Endothelial cell of umbilical vein (primary cell): ENCODE results near the gene ALB. TPM values are rescaled to one million over a fixed set of nuclear protein-coding genes. Genes with fewer than 3 reads are reported as not detected.

Source experiments
- BruUV-seq: library from RNA; stranded (reverse); fragments of 400-500 nt; replicated peaks from 2 replicates; lab custom pipeline; 2021; lab: Mats Ljungman, UMichigan
- CTCF ChIA-PET: fragments of 300-600, 350-600 bp; sonication (Branson Sonifier 250); formaldehyde crosslinking; loops from one replicate; lab custom pipeline; 2021; ENCODE audit warnings: antibody characterized with exemption, inconsistent platforms; lab: Charles Lee
- POLR2A ChIA-PET: fragments of 300-600, 350-600 bp; sonication (Branson Sonifier 250); formaldehyde crosslinking; loops from one replicate; lab custom pipeline; 2021; ENCODE audit warnings: antibody characterized with exemption, inconsistent platforms; lab: Charles Lee
- DNase-seq: peaks from one replicate; pipeline ENCODE4 v3.0.0-alpha.2; 2011; ENCODE audit warnings: low read depth, low spot score
- FAIRE-seq: peaks from 2 replicates; lab custom pipeline; 2011; peaks lifted over from hg19 to GRCh38; lab: Jason Lieb, UNC
- H2AFZ ChIP-seq: 2 replicates; pipeline ENCODE4 v1.6.0; 2012; ENCODE audit warnings: low read depth, low read length, control low read depth, inconsistent platforms
- H3K27ac ChIP-seq: 2 replicates; pipeline ENCODE4 v1.5.1; 2011; ENCODE audit warnings: low read depth, mild to moderate bottlenecking, control low read depth, low read length, moderate library complexity; ENCODE audit not compliant: insufficient read depth
- H3K27me3 ChIP-seq, 2 experiments: 2 replicates each; pipeline versions ENCODE4 v1.6.0 to v1.6.1; 2011; ENCODE audit warnings: low read length in 2 of 2, mixed read lengths in 1 of 2; ENCODE audit not compliant: control insufficient read depth in 2 of 2, insufficient read depth in 2 of 2
- H3K36me3 ChIP-seq, 2 experiments: 2 replicates in 1 of 2; 3 replicates in 1 of 2; pipeline ENCODE4 v1.5.1; 2011; ENCODE audit warnings: low read length in 2 of 2, mild to moderate bottlenecking in 1 of 2, moderate library complexity in 1 of 2; ENCODE audit not compliant: control insufficient read depth in 2 of 2, insufficient read depth in 2 of 2; ENCODE audit errors: extremely low read depth in 1 of 2
- H3K4me1 ChIP-seq: 3 replicates; pipeline ENCODE4 v1.5.1; 2011; ENCODE audit warnings: mild to moderate bottlenecking, low read length; ENCODE audit not compliant: control insufficient read depth, insufficient read depth; ENCODE audit errors: extremely low read depth
- H3K4me2 ChIP-seq: 2 replicates; pipeline ENCODE4 v1.6.1; 2011; ENCODE audit warnings: low read length, control low read depth, mixed read lengths; ENCODE audit not compliant: insufficient read depth
- H3K4me3 ChIP-seq, 3 experiments: fragments of 200-600 bp in 1 of 3; sonication (generic), shearing (Covaris generic) in 1 of 3; replicated peaks in 1 of 3; 2 replicates each; pipeline ENCODE4 v1.5.1; 2011 to 2016; ENCODE audit warnings: control low read depth in 3 of 3, low read length in 3 of 3, mild to moderate bottlenecking in 2 of 3, inconsistent platforms in 1 of 3, low read depth in 1 of 3, moderate library complexity in 1 of 3; ENCODE audit not compliant: insufficient read depth in 1 of 3
- H3K79me2 ChIP-seq: 2 replicates; pipeline ENCODE4 v1.6.0; 2012; ENCODE audit warnings: low read length, inconsistent platforms; ENCODE audit not compliant: control insufficient read depth, insufficient read depth
- H3K9ac ChIP-seq: replicated peaks from 2 replicates; pipeline ENCODE3; 2011; ENCODE audit warnings: low read length, control low read depth; ENCODE audit not compliant: insufficient read depth; ENCODE audit errors: extremely low read depth
- H3K9me1 ChIP-seq: replicated peaks from 3 replicates; pipeline ENCODE4 v1.6.0; 2011; ENCODE audit warnings: mild to moderate bottlenecking, low read length; ENCODE audit not compliant: control insufficient read depth, insufficient read depth; ENCODE audit errors: extremely low read depth
- H3K9me3 ChIP-seq: replicated peaks from 2 replicates; pipeline ENCODE4 v1.5.1; 2012; ENCODE audit warnings: low read length, inconsistent platforms; ENCODE audit not compliant: control insufficient read depth, insufficient read depth
- H4K20me1 ChIP-seq: replicated peaks from 2 replicates; pipeline ENCODE3; 2011; ENCODE audit warnings: mild to moderate bottlenecking, low read length; ENCODE audit not compliant: control insufficient read depth, insufficient read depth; ENCODE audit errors: extremely low read depth
- EZH2 ChIP-seq: IDR thresholded peaks from 2 replicates; pipeline ENCODE4 v1.6.1; 2012; ENCODE audit warnings: borderline replicate concordance, low read depth, mild to moderate bottlenecking, moderate library complexity, low read length, inconsistent platforms; ENCODE audit not compliant: severe bottlenecking
- FOS ChIP-seq: IDR thresholded peaks from 2 replicates; pipeline ENCODE4 v1.6.1; 2011; ENCODE audit warnings: mild to moderate bottlenecking, low read length, moderate library complexity, borderline replicate concordance; ENCODE audit not compliant: insufficient read depth
- GATA2 ChIP-seq: IDR thresholded peaks from 2 replicates; pipeline ENCODE4 v1.7.0; 2011; ENCODE audit warnings: low read depth, mild to moderate bottlenecking, moderate library complexity, mixed read lengths, low read length; ENCODE audit not compliant: insufficient read length, insufficient read depth
- JUN ChIP-seq: IDR thresholded peaks from 2 replicates; pipeline ENCODE4 v1.6.1; 2011; ENCODE audit warnings: borderline replicate concordance, low read depth; ENCODE audit not compliant: insufficient read length, insufficient read depth
- MYC ChIP-seq: IDR thresholded peaks from one replicate; pipeline ENCODE4 v1.6.1; 2011; ENCODE audit warnings: mild to moderate bottlenecking, low read depth, low read length
- POLR2A ChIP-seq: IDR thresholded peaks from 2 replicates; pipeline ENCODE4 v1.6.1; 2012; ENCODE audit warnings: low read depth, mild to moderate bottlenecking, control low read depth, low read length
- POLR2AphosphoS5 ChIP-seq: IDR thresholded peaks from 2 replicates; pipeline ENCODE4 v1.6.1; 2012; ENCODE audit warnings: low read depth, mild to moderate bottlenecking, control low read depth, low read length, moderate library complexity; ENCODE audit not compliant: insufficient read depth
- dilution Hi-C: fragments of 300-500 bp; cut with MboI; formaldehyde crosslinking; loops from one replicate; pipeline ENCODE4 v1.15.0; 2019; ENCODE audit warnings: low sequenced_read_pairs; ENCODE audit not compliant: extremely low pct_ligation_motif_present
- intact Hi-C: fragments of 100-400 bp; cut with micrococcal nuclease; formaldehyde crosslinking; loops from one replicate; pipeline ENCODE4 v1.10.0; 2022
- polyA plus RNA-seq, 4 experiments: library from polyadenylated mRNA; depleted of rRNA in 3 of 4; stranded (reverse) in 3 of 4; unstranded in 1 of 4; fragments of >200 nt; gene quantifications; 2 replicates each; pipeline versions ENCODE4 v1.2.1 to v1.2.3, GENCODE V29; 2011 to 2012; ENCODE audit warnings: missing spikeins in 1 of 4
- total RNA-seq: library from RNA; stranded (reverse); gene quantifications from 2 replicates; pipeline ENCODE4 v1.2.3, GENCODE V29; 2021
- TF ChIP-seq, protein P1 (sequence below), 2 donors: IDR thresholded peaks; 1 replicate in 1 of 2; 2 replicates in 1 of 2; pipeline ENCODE4 v1.5.1; 2011; ENCODE audit warnings: low read length in 2 of 2, mild to moderate bottlenecking in 2 of 2, moderate library complexity in 2 of 2, control low read depth in 1 of 2, inconsistent platforms in 1 of 2, low read depth in 1 of 2; ENCODE audit not compliant: insufficient read depth in 1 of 2; ENCODE audit errors: extremely low read depth in 1 of 2
- TF ChIP-seq, protein P2 (sequence below): IDR thresholded peaks from 2 replicates; pipeline ENCODE4 v1.6.1; 2011; ENCODE audit not compliant: insufficient read depth, insufficient read length

Gene ALB
- total and polyA plus RNA-seq, 2 donors (not counting 3 experiments of a cell fraction or from before 2014, with no cell fraction given): not detected

GRCh38 chr4:73468170-73468569 lies 64.1 kb downstream of the ALB start:
- TF ChIP-seq GATA2 (no peak), POLR2A (no peak), MYC (no peak), POLR2AphosphoS5 (no peak), JUN (no peak), EZH2 (no peak), FOS (no peak)
- TF ChIP-seq, protein P1, sequence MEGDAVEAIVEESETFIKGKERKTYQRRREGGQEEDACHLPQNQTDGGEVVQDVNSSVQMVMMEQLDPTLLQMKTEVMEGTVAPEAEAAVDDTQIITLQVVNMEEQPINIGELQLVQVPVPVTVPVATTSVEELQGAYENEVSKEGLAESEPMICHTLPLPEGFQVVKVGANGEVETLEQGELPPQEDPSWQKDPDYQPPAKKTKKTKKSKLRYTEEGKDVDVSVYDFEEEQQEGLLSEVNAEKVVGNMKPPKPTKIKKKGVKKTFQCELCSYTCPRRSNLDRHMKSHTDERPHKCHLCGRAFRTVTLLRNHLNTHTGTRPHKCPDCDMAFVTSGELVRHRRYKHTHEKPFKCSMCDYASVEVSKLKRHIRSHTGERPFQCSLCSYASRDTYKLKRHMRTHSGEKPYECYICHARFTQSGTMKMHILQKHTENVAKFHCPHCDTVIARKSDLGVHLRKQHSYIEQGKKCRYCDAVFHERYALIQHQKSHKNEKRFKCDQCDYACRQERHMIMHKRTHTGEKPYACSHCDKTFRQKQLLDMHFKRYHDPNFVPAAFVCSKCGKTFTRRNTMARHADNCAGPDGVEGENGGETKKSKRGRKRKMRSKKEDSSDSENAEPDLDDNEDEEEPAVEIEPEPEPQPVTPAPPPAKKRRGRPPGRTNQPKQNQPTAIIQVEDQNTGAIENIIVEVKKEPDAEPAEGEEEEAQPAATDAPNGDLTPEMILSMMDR (IDR thresholded peaks at IDR 0.05; ENCODE audit: extremely low read depth in 1 of 2, insufficient read depth in 1 of 2, low read depth in 1 of 2, low read length in 2 of 2): no peak
- TF ChIP-seq, protein P2, sequence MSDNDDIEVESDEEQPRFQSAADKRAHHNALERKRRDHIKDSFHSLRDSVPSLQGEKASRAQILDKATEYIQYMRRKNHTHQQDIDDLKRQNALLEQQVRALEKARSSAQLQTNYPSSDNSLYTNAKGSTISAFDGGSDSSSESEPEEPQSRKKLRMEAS: no peak
- BruUV-seq: no TSS peak
- FAIRE-seq (no peak), DNase-seq (no peak)
- no peaks in the 10 kb centered on the region for H3K36me3 ChIP-seq
- H3K27ac ChIP-seq: no peak overlapping the region
- no peaks in the 10 kb centered on the region for H3K9me1 ChIP-seq
- H4K20me1 ChIP-seq: no peaks in the 10 kb centered on the region
- H3K9ac ChIP-seq: no peak overlapping the region
- peaks cover 0 to 6% of the 10 kb centered on the region in 2 experiments for H3K27me3 ChIP-seq
- ChIA-PET POLR2A (no interaction called here), CTCF (interaction anchor here (1.1 to 1.6 kb wide), 3 partner anchors 22 to 36 kb away, joined by 3 read pairs; no protein-coding TSS in a partner anchor)
- intact Hi-C loops (no loop called here), dilution Hi-C loops (no loop called here)
- no peaks in the 10 kb centered on the region for H3K4me1 ChIP-seq
- H3K4me3 ChIP-seq: no peak overlapping the region
- H3K4me2 ChIP-seq: no peak overlapping the region
- no peak overlapping the region for H2AFZ ChIP-seq
- H3K9me3 ChIP-seq: no peaks in the 10 kb centered on the region
- no peaks in the 10 kb centered on the region for H3K79me2 ChIP-seq
